Stimulated activated CD4-positive, alpha-beta T cell treated with anti-CD3 and anti-CD28 coated beads, Interleukin-2, amount 100 ng/mL, for 48 hours (primary cell): ENCODE results near the gene KRTAP9-3.
"Not testable (repeated sequence)": the region's sequence is repeated elsewhere in the genome, so short reads cannot be mapped to it uniquely, and the experiment has no call there.

Experiments
- DNase-seq, 2 donors: peaks; one replicate each; pipeline ENCODE4 v3.0.0-alpha.2; 2020

The KRTAP9-3 gene

GRCh38 chr17:41232399-41233105, at the start of gene KRTAP9-3:
KRTAP9-3 (plus strand) TSS chr17:41232449; CDS start chr17:41232502, 53 bp downstream.
- not testable (repeated sequence) for DNase-seq

DNA sequence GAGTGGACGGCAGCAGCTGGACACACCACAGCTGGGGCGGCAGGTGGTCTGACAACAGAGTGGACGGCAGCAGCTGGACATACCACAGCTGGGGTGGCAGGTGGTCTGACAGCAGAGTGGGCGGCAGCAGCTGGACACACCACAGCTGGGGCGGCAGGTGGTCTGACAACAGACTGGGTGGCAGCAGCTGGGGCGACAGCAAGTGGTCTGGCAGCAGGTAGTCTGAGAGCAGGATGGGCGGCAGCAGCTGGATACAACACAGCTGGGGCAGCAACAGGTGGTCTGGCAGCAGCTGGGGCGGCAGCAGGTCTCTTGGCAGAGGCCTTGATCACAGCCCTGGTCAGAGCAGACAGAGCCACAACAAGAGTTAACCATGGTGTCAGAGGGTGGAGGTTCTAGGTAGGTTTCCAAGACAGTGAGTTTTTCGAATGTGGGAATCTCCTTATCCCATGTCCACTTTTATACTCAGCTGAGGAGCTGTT, 47.7 kb upstream of the KRTAP9-3 start, which contains the start of gene KRTAP4-1:
Gene KRTAP4-1 (minus strand): TSS at position 432 of the 482 bp plus-strand sequence. CDS start 57 bp downstream, at position 375.
- no peak for DNase-seq

GRCh38 chr17:41185001-41185400, 47.2 kb upstream of the KRTAP9-3 start:
- DNase-seq, result no peak

- no peak for DNase-seq
Measured at GRCh38 chr17:41186872-41187271, 45.4 kb upstream of the KRTAP9-3 start.

DNA sequence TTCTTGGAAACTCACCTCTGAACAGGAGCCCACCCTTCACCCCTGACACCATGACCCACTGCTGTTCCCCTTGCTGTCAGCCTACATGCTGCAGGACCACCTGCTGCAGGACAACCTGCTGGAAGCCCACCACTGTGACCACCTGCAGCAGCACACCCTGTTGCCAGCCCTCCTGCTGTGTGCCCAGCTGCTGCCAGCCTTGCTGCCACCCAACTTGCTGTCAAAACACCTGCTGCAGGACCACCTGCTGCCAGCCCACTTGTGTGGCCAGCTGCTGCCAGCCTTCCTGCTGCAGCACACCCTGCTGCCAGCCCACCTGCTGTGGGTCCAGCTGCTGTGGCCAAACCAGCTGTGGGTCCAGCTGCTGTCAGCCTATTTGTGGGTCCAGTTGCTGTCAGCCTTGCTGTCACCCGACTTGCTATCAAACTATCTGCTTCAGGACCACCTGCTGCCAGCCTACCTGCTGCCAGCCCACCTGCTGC, 42.4 kb upstream of the KRTAP9-3 start, which contains the start of gene KRTAP9-1:
Gene KRTAP9-1 (plus strand): TSS at position 51 of the 482 bp plus-strand sequence. CDS start 0 bp downstream, at position 51.
- not testable (repeated sequence) for DNase-seq

DNA sequence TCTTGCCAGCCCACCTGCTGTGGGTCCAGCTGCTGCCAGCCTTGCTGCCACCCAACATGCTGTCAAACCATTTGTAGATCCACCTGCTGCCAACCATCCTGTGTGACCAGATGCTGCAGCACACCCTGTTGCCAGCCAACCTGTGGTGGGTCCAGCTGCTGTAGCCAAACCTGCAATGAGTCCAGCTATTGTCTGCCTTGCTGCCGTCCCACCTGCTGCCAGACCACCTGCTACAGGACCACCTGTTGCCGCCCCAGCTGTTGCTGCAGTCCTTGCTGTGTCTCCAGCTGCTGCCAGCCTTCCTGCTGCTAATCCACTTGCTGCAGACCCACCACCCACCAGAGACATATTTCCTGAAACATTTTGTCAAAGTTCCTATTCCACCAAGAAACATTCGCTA, 41.9 kb upstream of the KRTAP9-3 start:
- no peak for DNase-seq

- DNase-seq, result no peak
Measured at GRCh38 chr17:41196068-41196467, 36.2 kb upstream of the KRTAP9-3 start.

DNA sequence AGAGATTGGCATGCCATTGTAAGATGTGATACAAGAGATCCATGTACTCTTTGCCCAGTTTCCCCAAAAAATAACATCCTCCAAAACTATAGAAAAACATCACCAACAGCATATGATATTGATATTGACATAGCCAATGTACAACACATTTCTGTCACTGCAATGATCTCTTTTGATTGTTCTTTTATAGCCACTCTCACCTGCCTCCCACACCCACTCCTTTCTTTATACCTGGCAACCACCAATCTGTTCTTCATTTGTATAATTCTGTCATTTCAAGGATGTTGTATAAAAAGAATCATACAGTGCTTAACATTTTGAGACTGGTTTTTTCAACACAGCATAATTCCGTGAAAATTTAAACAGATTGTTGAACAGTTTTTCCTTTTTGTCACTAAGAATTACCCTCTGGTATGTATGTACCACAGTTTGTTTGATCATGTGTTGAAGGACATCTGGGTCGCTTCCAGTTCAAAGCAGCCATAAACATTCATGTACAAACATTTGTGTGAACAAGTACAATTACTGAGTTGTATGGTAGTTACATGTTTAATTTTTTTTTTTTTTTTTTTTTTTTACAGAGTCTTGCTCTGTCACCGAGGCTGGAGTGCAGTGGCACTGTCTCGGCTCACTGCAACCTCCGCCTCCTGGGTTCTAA, 32.7 kb upstream of the KRTAP9-3 start:
- DNase-seq, result no peak

- no peak for DNase-seq
Measured at GRCh38 chr17:41211845-41212466, 20.3 kb upstream of the KRTAP9-3 start.

DNA sequence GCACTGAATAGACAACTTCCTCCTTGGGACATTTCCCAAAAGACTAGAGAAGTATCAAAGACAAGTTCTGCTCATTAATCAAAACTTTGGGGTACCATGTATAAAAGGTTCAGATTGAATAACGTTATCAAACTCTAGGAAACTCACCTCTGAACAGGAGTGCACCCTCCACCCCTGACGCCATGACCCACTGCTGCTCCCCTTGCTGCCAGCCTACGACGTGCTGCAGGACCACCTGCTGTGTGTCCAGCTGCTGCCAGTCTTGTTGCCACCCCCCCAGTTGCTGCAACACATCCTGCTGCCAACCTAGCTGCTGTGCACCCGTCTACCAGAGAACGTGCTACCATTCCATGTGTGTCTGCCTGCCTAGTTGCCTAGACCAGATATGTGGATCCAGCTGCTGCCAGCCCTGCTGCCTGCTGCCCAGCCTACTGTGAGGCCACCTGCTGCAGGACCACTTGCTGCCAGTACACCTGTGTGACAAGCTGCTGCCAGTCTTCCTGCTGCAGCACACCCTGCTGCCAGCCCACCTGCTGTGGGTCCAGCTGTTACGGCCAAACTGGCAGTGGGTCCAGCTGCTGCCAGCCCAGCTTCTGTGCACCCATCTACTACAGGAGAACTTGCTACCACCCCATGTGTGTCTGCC, 19.6 kb upstream of the KRTAP9-3 start:
- DNase-seq, result no peak

- DNase-seq, result no peak
Measured at GRCh38 chr17:41215681-41216080, 16.6 kb upstream of the KRTAP9-3 start.

GRCh38 chr17:41223821-41224220, 8.4 kb upstream of the KRTAP9-3 start:
- no peak for DNase-seq

DNA sequence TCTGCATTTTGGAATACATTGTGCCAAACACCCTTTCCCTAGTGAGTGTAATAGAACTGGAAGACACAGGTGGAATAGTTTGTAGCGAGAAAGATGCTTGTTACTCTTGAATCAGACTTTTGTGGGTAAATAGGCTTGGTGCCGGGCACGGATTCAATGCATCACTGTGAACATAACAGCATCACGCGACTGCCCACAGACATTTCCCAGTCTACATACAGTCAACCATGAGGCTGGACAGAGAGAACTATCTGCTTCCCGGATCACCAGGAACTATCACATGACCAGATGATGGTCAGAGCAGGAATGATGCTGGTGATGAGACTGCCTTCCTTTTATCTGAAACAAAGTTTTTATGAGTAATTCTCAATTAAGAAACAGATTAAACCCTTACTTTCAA, 6.2 kb upstream of the KRTAP9-3 start:
- no peak for DNase-seq

GRCh38 chr17:41226598-41227095, 5.6 kb upstream of the KRTAP9-3 start, which contains the start of gene KRTAP9-2:
KRTAP9-2 (plus strand) TSS chr17:41226648; CDS start chr17:41226655, 7 bp downstream.
- not testable (repeated sequence) for DNase-seq

DNA sequence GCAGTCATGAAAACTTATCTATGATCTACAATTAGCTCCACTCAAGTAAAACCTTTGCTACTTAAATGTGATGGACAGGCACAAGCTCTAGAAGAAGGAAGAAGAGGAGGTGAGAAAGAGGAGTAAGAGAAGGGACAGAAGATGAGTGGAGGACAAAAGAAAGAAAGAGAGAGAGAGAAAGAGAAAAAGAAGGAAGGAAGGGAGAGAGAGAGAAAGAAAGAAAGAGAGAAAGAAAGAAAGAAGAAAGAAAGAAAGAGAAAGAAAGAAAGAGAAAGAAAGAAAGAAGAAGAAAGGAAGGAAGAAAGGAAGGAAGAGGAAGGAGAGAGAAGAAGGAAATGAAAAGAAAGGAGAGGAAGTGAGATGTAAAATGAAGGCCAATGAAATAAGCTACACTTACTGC, 2.2 kb upstream of the KRTAP9-3 start:
- no peak for DNase-seq

GRCh38 chr17:41231731-41232130, 518 bp upstream of the KRTAP9-3 start:
- DNase-seq, result no peak

GRCh38 chr17:41237116-41237515, 4.9 kb downstream of the KRTAP9-3 start:
- not testable (repeated sequence) for DNase-seq

GRCh38 chr17:41237949-41238437, 5.7 kb downstream of the KRTAP9-3 start, which contains the start of gene KRTAP9-8:
KRTAP9-8 (plus strand) TSS chr17:41237999; CDS start chr17:41238052, 53 bp downstream.
- DNase-seq, result not testable (repeated sequence)

GRCh38 chr17:41246995-41247787, 14.9 kb downstream of the KRTAP9-3 start:
- DNase-seq, result not testable (repeated sequence)

- DNase-seq, result not testable (repeated sequence)
Measured at GRCh38 chr17:41249637-41250240, 17.5 kb downstream of the KRTAP9-3 start, which contains the start of gene KRTAP9-4. KRTAP9-4 (plus strand) TSS chr17:41249687; CDS start chr17:41249721, 34 bp downstream.

- no peak for DNase-seq
Measured at GRCh38 chr17:41251261-41251660, 19.0 kb downstream of the KRTAP9-3 start.
